IMR-90 (cell line): ENCODE data around the gene HMHB1. TPM values are rescaled to one million over a fixed set of nuclear protein-coding genes. Genes with fewer than 3 reads are reported as not detected.

Experiments
- ATAC-seq: fragments of 200-7000 bp; cut with Tn5 transposase; 2 replicates; pipeline ENCODE4 v1.9.1; 2020; ENCODE audit warnings: low read depth, mild to moderate bottlenecking, moderate library complexity
- BruUV-seq: library from RNA; stranded (reverse); fragments of 400-500 nt; replicated peaks from 2 replicates; lab custom pipeline; 2021; lab: Mats Ljungman, UMichigan
- CTCF ChIA-PET: fragments of 300-600 bp; formaldehyde crosslinking; extraction: SDS; loops from one replicate; lab custom pipeline; 2021; ENCODE audit warnings: antibody characterized with exemption; lab: Yijun Ruan, JAX
- POLR2A ChIA-PET: fragments of 300-600 bp; sonication (Branson Sonifier 250); formaldehyde crosslinking; loops from one replicate; lab custom pipeline; 2022; ENCODE audit warnings: antibody characterized with exemption; ENCODE audit not compliant: unreplicated experiment; lab: Charles Lee
- DNase-seq: peaks from one replicate; pipeline ENCODE4 v3.0.0; 2013
- H2AFZ ChIP-seq: replicated peaks from 2 replicates; pipeline ENCODE3; 2013; ENCODE audit warnings: low read length, mild to moderate bottlenecking; ENCODE audit not compliant: poor library complexity
- H2AK5ac ChIP-seq: 2 replicates; pipeline ENCODE4 v1.6.1; 2013; ENCODE audit warnings: low read depth, low read length, inconsistent platforms
- H2AK9ac ChIP-seq: replicated peaks from 2 replicates; pipeline ENCODE3; 2013; ENCODE audit warnings: mild to moderate bottlenecking, low read depth, low read length, moderate library complexity; ENCODE audit not compliant: poor library complexity
- H2BK120ac ChIP-seq: 2 replicates; pipeline ENCODE4 v1.6.1; 2013; ENCODE audit warnings: low read depth, low read length, inconsistent platforms
- H2BK15ac ChIP-seq: 3 replicates; pipeline ENCODE4 v1.6.1; 2013; ENCODE audit warnings: low read depth, low read length, inconsistent platforms
- H2BK20ac ChIP-seq: 2 replicates; pipeline ENCODE4 v1.6.1; 2013; ENCODE audit warnings: low read depth, mild to moderate bottlenecking, inconsistent platforms, low read length, moderate library complexity
- H2BK5ac ChIP-seq: 2 replicates; pipeline ENCODE4 v1.6.1; 2013; ENCODE audit warnings: mild to moderate bottlenecking, low read depth, low read length, inconsistent platforms; ENCODE audit not compliant: poor library complexity, severe bottlenecking
- H3K14ac ChIP-seq: replicated peaks from 2 replicates; pipeline ENCODE4 v1.6.1; 2013; ENCODE audit warnings: low read depth, low read length, inconsistent platforms
- H3K18ac ChIP-seq: 2 replicates; pipeline ENCODE4 v1.6.1; 2013; ENCODE audit warnings: low read depth, low read length, control low read depth
- H3K23ac ChIP-seq: 2 replicates; pipeline ENCODE4 v1.6.1; 2013; ENCODE audit warnings: low read depth, low read length, inconsistent platforms
- H3K27ac ChIP-seq: 2 replicates; pipeline ENCODE4 v1.5.1; 2013; ENCODE audit warnings: mild to moderate bottlenecking, control low read depth, low read length; ENCODE audit not compliant: insufficient read depth
- H3K27me3 ChIP-seq: 2 replicates; pipeline ENCODE4 v1.6.1; 2013; ENCODE audit warnings: low read length; ENCODE audit not compliant: control insufficient read depth, insufficient read depth
- H3K36me3 ChIP-seq: 2 replicates; pipeline ENCODE4 v1.6.1; 2013; ENCODE audit warnings: low read length, mixed read lengths; ENCODE audit not compliant: control insufficient read depth, insufficient read depth
- H3K4ac ChIP-seq: 2 replicates; pipeline ENCODE4 v1.6.1; 2013; ENCODE audit warnings: low read depth, low read length, inconsistent platforms
- H3K4me1 ChIP-seq: 2 replicates; pipeline ENCODE4 v1.6.1; 2013; ENCODE audit warnings: low read length, mixed read lengths; ENCODE audit not compliant: control insufficient read depth, insufficient read depth
- H3K4me2 ChIP-seq: 2 replicates; pipeline ENCODE4 v1.6.1; 2013; ENCODE audit warnings: low read depth, mild to moderate bottlenecking, control low read depth, low read length, moderate library complexity
- H3K4me3 ChIP-seq: 2 replicates; pipeline ENCODE4 v1.5.1; 2013; ENCODE audit warnings: low read depth, mild to moderate bottlenecking, control low read depth, low read length, moderate library complexity; ENCODE audit not compliant: insufficient read depth
- H3K56ac ChIP-seq: 2 replicates; pipeline ENCODE4 v1.6.1; 2013; ENCODE audit warnings: low read length, inconsistent platforms; ENCODE audit not compliant: insufficient read depth; ENCODE audit errors: extremely low read depth
- H3K79me1 ChIP-seq, 2 experiments: 2 replicates each; pipeline ENCODE4 v1.6.1; 2013; ENCODE audit warnings: low read length in 2 of 2, inconsistent platforms in 1 of 2, low read depth in 1 of 2
- H3K9ac ChIP-seq: 2 replicates; pipeline ENCODE4 v1.6.1; 2013; ENCODE audit warnings: low read depth, low read length, control low read depth
- H3K9me1 ChIP-seq: 2 replicates; pipeline ENCODE4 v1.6.1; 2013; ENCODE audit warnings: low read length, inconsistent platforms; ENCODE audit not compliant: insufficient read depth
- H3K9me3 ChIP-seq: 2 replicates; pipeline ENCODE4 v1.6.1; 2013; ENCODE audit warnings: low read length; ENCODE audit not compliant: control insufficient read depth, insufficient read depth
- H4K20me1 ChIP-seq: 2 replicates; pipeline ENCODE4 v1.6.1; 2013; ENCODE audit warnings: low read length, inconsistent platforms; ENCODE audit not compliant: insufficient read depth
- H4K5ac ChIP-seq: 2 replicates; pipeline ENCODE4 v1.6.1; 2013; ENCODE audit warnings: mild to moderate bottlenecking, low read depth, low read length, control low read depth
- H4K8ac ChIP-seq, 2 experiments: 2 replicates each; pipeline ENCODE4 v1.6.1; 2013; ENCODE audit warnings: low read depth in 2 of 2, low read length in 2 of 2, control low read depth in 1 of 2, inconsistent platforms in 1 of 2
- H4K91ac ChIP-seq: 2 replicates; pipeline ENCODE4 v1.6.1; 2013; ENCODE audit warnings: low read depth, low read length, inconsistent platforms; ENCODE audit not compliant: insufficient read depth
- CTCF ChIP-seq: conservative IDR thresholded peaks from 2 replicates; pipeline ENCODE4 v1.5.1; 2012; ENCODE audit warnings: mild to moderate bottlenecking, low read depth, low read length, improper control_type of control experiment
- ELK1 ChIP-seq: fragments of 150-350 bp; IDR thresholded peaks from 2 replicates; pipeline ENCODE4 v1.6.1; 2016; ENCODE audit warnings: low read depth, mild to moderate bottlenecking, low read length, moderate library complexity, borderline replicate concordance
- MAFK ChIP-seq: IDR thresholded peaks from 2 replicates; pipeline ENCODE4 v1.6.1; 2012; ENCODE audit warnings: low read depth, low read length, improper control_type of control experiment
- MAZ ChIP-seq: IDR thresholded peaks from 2 replicates; pipeline ENCODE4 v1.6.1; 2012; ENCODE audit warnings: low read depth, mild to moderate bottlenecking, low read length, improper control_type of control experiment, moderate library complexity, borderline replicate concordance
- RAD21 ChIP-seq: IDR thresholded peaks from 2 replicates; pipeline ENCODE4 v1.6.1; 2012; ENCODE audit warnings: low read length, improper control_type of control experiment
- SMC3 ChIP-seq: fragments of 150-350 bp; IDR thresholded peaks from 2 replicates; pipeline ENCODE4 v1.6.1; 2016; ENCODE audit warnings: low read depth, mild to moderate bottlenecking, antibody characterized with exemption, low read length, moderate library complexity
- WGBS, 2 experiments: methylation state at CpG; one replicate each; pipeline versions ENCODE4 v1.1.5 to v1.1.7; 2013; ENCODE audit warnings: missing lambda C conversion rate in 2 of 2; ENCODE audit not compliant: insufficient read length in 1 of 2; ENCODE audit errors: extremely low coverage in 2 of 2; 5-methylcytosine and 5-hydroxymethylcytosine counted together
- dilution Hi-C: fragments of 300-500 bp; cut with HindIII; formaldehyde crosslinking; loops from one replicate; pipeline ENCODE4 v1.14.3; 2018; ENCODE audit warnings: low sequenced_read_pairs; ENCODE audit not compliant: unreplicated experiment
- in situ Hi-C: fragments of 300-500 bp; cut with MboI; formaldehyde crosslinking; loops from 3 replicates; pipeline ENCODE4 v1.14.3; 2019; ENCODE audit warnings: low sequenced_read_pairs, inconsistent platforms, mixed read lengths
- intact Hi-C: fragments of 100-400 bp; cut with micrococcal nuclease; formaldehyde crosslinking; loops from 2 replicates; pipeline ENCODE4 v1.10.0; 2022
- polyA plus RNA-seq, 3 experiments: library from polyadenylated mRNA; depleted of rRNA; stranded (reverse); fragments of >200 nt; gene quantifications; 2 replicates each; pipeline ENCODE4 v1.2.3, GENCODE V29; 2012; ENCODE audit warnings: low replicate concordance in 1 of 3
- total RNA-seq: library from RNA; depleted of rRNA; stranded (reverse); fragments of >200 nt; gene quantifications from 2 replicates; pipeline ENCODE4 v1.2.3, GENCODE V29; 2012

HMHB1 gene
- total and polyA plus RNA-seq, 2 of the 4 experiments (the other 2 are of a cell fraction), result not detected

- dilution Hi-C loops (no loop called here), intact Hi-C loops (no loop called here), in situ Hi-C loops (no loop called here)
- no peaks in the 10 kb centered on the region for H3K36me3 ChIP-seq
- H3K23ac ChIP-seq, result no peak overlapping the region
- TF ChIP-seq CTCF, result no peak
- TF ChIP-seq ELK1, result no peak
- TF ChIP-seq RAD21, result no peak
- TF ChIP-seq MAZ, result no peak
- TF ChIP-seq SMC3, result no peak
- no peak for TF ChIP-seq MAFK
- no peak overlapping the region for H2AK9ac ChIP-seq
- H4K5ac ChIP-seq, result no peak overlapping the region
- no peaks in the 10 kb centered on the region for H4K20me1 ChIP-seq
- no peaks in the 10 kb centered on the region for H3K9me1 ChIP-seq
- no peak overlapping the region for H3K14ac ChIP-seq
- H3K9ac ChIP-seq, result no peak overlapping the region
- no peaks in the 10 kb centered on the region for H3K9me3 ChIP-seq
- no peak overlapping the region for H4K91ac ChIP-seq
- H2BK120ac ChIP-seq, result no peak overlapping the region
- no peak overlapping the region for H2BK5ac ChIP-seq
- no peaks in the 10 kb centered on the region for H3K79me1 ChIP-seq
- H3K27me3 ChIP-seq, result no peaks in the 10 kb centered on the region
- no peak overlapping the region for H3K4me2 ChIP-seq
- no peak overlapping the region for H2AK5ac ChIP-seq
- no peak overlapping the region for H2BK20ac ChIP-seq
- peak overlapping the region; percentile 43 for H2AFZ ChIP-seq
- H3K27ac ChIP-seq, result no peak overlapping the region
- ChIA-PET CTCF (no interaction called here), POLR2A (no interaction called here)
- H3K4me3 ChIP-seq, result no peak overlapping the region
- no peak overlapping the region for H3K56ac ChIP-seq
- DNase-seq, result no peak
- H4K8ac ChIP-seq, result no peak overlapping the region
- H3K18ac ChIP-seq, result no peak overlapping the region
- no CpG with 5 or more reads among the region's 3 CpGs for WGBS, 2 experiments
- ATAC-seq, result no peak
- no peak overlapping the region for H3K4ac ChIP-seq
- H2BK15ac ChIP-seq, result no peak overlapping the region
- BruUV-seq, result no TSS peak
- H3K4me1 ChIP-seq, result no peaks in the 10 kb centered on the region
Observed at GRCh38 chr5:143850050-143850683, 38.2 kb downstream of the HMHB1 start.
